CD4-positive, alpha-beta T cell treated with Interleukin-15 for 1 hour (primary cell): ENCODE data around the gene ZNF697.
"Not testable (repeated sequence)": the region's sequence is repeated elsewhere in the genome, so short reads cannot be mapped to it uniquely, and the experiment has no call there.

ENCODE experiments used
- DNase-seq: peaks from one replicate; pipeline ENCODE4 v3.0.0-alpha.2; 2020

ZNF697 gene

DNA sequence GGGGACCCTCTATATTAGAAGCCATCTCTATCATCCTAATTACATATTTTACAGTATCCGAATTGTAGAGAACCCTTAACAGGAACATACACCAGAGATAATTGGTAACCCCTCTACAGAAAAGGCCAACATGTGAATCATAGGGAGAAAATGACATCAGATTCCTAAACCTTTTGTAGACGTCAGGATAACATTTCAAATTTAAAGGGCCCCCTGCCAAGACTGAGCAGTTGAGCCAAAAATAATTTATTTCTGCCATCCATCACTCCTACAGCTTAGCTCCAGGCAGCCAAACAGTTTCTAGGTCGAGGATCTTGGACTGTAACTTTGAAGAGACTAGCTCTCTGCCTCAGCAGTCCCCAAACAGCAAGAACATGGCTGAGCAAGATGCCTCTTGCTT is 21.2 kb downstream of the ZNF697 start:
- no peak for DNase-seq

DNA sequence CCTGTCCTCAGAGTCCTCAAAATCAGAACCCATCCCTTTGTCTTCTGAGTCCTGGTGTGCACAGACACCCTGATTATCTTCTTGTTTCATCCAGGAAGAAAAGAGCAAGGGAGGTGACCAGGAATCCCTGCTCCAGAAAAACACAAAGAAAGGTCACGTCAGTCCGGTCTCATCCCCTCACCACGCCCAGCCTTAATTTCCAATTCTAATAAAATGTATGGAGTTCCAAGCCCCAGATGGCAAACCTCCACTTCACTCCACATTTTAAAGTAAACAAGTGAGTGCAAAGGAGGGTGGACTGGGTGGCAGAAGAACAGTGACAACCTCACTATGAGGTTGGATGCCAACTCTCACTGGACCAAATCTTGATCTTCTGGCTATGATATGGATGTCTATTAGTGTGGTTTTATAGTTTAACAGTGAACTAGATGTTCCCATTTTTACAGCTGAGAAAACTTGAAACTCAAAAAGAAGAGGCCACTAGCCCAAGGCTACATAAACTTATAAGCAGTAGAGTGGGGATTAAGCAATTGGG is 22.0 kb downstream of the ZNF697 start:
- DNase-seq: no peak

DNA sequence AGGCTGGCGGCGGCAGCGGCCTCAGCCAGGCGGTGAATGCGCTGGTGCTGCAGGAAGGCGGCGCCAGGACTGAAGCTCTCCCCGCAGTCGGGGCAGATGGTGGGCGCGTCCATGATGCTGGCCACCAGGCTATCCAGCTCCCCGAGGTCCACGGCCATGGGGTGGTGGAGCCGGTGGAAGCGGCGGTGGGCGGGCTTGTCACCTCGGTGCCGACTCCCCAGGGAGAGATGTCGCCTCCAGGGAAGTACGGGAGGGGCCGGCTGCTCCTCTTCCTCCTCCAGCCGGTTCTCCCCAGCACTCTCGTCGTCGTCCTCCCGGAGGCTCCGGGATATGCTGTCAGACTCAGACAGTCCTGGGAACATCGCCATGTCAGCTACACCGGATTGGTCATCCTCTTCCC is 24.4 kb downstream of the ZNF697 start:
- no peak for DNase-seq

DNA sequence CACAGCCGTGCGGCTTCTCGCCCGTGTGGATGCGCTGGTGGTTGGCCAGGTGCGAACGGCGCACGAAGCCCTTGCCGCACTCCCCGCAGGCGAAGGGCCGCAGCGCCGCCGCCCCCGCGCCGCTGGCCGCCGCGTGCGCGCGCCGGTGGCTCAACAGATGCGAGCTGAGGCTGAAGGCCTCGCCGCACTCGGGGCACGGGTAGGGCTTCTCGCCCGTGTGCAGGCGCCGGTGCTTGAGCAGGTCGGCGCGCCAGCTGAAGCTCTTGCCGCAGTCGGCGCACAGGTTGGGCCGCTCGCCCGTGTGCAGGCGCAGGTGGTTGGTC is 24.9 kb downstream of the ZNF697 start:
- DNase-seq: no peak

DNA sequence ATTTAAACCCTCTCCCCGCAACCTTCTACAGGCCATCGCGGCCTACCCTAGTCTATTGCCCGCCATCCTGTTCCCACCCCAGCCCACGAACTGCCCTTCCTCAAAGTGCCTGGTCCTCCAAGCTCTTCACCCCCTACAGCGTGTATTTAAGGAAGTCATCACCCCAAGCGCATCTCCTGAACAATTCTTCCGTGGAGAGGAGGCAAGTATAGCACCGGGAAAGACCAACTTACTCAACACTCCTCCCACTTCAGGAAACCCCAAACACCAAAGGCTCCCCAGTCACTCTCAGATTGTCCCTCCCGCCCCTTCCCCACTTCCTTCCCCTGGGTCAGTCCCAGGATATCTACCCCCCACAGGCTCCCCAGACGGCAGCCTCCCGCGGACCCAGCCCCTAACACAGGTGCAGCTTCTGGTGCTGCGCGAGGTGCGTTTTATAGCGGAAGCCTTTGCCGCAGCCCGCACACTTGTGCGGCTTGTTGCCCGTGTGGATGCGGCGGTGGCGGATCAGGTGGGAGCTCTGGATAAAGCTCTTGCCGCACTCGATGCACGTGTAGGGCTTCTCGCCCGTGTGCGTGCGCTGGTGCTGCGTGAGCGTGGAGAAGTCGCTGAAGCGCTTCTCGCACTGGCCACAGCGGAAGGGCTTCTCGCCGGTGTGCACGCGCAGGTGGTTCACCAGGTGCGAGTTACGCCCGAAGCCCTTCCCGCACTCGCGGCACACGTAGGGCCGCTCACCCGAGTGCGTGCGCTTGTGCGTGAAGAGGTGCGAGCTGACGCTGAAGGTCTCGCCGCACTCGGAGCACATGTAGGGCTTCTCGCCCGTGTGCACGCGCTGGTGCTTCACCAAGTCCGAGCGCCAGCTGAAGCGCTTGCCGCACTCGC is 25.5 kb downstream of the ZNF697 start:
- no peak for DNase-seq

DNA sequence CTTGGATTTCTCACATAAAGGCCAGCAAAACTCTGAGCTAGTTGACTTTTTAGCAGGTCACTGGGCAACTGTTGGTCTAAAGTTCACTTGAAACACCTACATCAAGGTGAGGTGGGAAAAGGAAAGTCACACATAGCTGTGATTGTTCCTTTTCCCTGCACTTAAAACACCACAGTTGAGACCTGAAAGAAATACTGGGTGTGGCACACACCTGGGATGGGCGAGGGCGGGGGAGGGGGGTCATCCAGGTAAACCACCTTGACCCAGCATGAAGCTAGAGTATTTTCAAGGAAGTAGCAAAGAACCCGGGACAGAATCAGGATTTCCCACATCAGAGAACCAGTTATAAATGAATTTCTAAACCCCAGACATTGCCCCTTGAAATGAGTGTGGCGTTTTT is 26.4 kb downstream of the ZNF697 start:
- DNase-seq: no peak

DNA sequence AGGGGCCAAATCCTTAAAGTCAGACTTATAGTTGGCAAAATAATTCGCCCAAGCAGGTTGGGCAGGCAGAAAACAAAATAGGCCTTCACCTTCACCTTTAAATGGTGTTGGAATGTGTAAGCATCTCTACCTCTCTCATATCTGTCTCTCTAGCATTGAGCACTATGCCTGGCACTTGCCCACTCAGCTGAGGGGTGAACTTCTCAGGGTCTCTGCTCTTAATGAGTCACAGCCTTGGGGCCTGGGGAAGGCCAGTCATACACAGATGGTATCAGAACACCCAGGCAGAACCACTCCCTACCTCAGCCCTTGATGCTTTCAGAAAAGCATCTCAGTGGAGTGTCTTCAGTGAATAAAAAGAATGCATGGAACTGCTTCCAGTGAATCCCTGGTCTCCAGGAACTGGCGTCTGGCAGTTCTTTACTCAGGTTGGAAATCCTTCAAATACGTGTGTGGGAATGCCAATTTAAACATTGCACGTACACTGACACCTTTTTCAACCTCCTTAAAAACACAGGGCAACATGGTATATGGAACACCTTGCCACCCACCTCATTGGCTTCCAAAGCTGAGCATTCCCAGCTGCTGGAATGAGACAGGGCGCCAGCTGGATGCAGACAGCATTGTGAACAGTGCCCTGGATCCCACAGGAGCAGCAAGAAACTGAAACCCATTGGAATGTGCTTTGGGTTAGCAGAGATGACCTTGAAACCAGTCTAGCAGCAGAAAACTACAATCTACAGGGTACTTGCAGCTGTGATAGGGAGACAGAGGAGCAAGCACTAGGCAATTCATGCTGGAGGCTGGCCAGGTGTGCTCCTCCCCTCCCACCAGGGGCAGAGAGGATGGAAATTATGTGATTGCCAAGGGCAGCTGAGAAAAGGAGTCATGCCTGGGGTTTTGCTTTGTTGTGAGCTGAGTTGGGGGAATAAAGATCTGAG is 30.0 kb downstream of the ZNF697 start:
- no peak for DNase-seq

DNA sequence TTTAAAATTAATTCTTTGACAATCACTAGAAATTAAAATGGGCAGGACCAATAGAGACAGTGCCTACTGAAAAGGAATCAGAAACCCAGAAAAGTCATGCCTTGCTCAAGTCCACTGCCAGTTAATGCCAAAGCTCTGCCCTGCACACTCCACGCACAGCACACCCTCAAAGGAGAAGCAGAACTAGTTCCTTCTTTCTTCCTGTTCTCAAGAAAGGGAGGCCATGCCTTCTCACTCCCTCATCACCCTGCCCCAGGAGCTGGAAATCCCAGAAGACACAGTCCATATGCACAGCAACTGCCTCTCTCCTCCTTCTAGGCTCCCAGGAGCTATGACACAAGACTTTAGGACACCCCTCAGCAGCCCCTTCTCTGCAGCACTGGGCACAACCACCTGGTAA is 31.3 kb downstream of the ZNF697 start:
- DNase-seq: not testable (repeated sequence)

DNA sequence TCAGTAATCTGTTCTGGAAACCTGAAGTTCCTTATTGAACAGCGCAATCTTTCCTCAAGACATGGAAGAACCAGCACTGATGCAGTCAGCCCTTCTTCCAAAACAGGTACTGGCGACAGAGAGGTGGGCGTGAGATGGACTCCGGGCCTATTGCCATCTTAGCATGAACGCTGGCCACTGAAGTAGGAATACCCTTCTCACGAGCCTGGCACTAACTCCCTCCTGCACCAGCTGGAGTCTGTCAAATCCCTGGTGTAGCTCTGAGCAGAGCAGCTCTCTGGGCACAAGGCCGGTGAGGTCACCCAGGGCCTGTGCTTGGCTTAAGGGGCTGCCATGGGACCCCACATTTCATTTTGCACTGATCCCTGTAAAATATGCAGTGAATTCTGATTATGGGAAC is 33.0 kb downstream of the ZNF697 start:
- not testable (repeated sequence) for DNase-seq

DNA sequence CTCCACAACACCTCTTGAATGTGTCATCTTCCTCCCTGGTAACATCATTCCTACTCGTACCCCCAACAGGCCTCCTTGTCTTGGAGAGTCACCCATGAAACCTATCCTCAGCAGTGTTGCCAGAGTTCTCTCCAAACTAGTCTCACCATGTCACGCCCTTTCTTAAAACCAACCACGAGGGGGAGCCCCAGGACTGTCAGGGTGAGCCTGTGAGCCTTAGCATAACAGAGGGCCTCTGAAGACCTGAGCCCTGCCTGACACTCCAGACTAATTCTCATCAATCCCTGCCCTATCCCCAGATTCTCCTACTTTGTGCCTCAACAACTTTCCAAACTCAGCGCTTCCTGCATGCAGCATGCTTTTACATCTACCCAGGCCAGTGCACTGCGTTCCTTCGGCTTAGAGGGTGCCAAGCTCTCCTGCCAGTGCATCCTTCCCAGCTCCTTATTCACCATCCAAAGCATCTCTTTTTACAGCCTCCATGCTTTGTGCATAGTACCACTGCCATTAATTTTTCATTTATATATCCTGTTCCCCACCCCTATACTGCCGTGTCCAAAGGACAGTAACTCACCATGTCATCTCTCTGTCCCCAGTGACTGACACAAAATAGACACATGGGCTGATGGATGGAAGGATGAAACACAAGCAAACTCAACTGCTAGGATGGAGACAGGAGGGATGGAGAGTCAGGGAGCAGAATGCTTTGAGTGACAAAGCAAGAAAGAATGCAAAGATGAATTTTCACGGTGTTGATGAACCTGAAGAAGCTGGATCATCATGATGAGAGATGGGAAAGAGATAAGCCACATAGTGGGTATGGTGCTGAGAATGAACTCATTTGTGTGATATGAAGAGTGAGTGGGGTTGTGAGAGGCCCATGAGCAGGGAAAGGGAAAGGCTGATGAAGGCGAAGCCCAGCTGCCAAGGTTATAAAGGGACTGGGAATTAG is 34.0 kb downstream of the ZNF697 start:
- peak; percentile 63 for DNase-seq

DNA sequence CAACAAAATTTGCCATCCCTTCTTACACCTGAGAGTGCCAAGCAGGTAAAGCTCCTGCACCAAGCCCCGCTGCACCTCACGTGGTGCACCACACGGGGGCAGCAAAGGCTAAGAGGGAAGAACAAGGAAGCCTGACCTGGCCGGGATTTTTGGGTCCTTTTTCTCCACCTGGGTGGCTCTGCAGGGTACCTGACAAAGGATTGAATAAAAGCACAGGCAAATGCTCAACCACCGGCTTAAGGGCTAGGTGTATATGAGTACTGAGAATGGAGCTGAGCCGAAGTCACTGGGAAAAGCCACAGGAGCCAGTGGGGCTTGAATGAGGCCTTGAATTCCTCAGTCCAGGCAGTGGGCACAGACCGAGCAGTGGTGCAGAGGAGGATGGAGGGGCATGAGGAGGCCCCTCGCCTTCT is 36.4 kb downstream of the ZNF697 start:
- DNase-seq: peak; percentile 30

DNA sequence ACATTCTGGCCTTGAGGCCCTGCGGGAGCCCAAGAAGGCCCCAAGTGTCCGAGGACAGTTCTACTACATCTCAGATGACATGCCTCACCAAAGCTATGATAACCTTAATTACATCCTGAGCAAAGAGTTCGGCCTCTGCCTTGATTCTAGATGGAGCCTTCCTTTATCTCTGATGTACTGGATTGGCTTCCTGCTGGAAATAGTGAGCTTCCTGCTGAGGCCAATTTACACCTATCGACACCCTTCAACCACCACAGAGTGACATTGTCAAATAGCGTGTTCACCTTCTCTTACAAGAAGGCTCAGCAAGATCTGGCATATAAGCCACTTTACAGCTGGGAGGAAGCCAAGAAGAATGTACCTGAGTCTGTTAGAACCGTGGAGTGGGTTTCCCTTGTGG is 39.2 kb downstream of the ZNF697 start:
- not testable (repeated sequence) for DNase-seq

DNA sequence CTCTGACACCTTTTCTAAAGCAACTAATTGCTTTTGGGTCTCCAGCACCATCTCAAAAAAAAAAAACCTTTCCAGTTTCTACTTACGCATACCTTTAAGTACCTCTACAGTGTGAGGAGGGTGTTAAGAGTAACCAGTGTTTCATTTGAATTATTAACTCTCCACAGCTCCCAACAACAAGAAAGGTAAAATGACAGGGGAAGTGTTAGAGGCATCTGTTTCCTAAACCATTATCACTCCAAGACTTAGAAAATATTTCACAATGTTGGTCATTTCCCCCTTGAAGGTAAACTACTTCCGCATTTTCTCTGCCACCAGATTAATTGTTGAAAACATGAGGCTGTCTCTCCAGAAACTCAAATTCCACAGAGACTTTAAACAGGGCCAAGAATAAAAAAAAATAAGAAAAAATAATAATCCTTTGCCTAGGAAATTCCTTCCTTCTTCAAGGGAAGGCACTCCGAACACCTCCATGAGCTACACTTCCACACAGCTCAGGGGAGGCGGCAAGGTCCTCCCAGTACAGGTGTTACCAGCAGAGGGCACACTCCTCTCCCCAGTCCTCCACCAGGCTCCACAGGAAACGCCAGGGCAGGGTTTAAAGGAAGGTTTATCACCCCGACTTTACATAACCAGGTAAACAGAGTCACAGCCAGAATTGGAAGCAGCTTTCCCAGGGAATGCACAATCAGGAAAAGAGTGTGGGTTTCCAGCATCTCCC is 40.8 kb downstream of the ZNF697 start:
- DNase-seq: not testable (repeated sequence)

DNA sequence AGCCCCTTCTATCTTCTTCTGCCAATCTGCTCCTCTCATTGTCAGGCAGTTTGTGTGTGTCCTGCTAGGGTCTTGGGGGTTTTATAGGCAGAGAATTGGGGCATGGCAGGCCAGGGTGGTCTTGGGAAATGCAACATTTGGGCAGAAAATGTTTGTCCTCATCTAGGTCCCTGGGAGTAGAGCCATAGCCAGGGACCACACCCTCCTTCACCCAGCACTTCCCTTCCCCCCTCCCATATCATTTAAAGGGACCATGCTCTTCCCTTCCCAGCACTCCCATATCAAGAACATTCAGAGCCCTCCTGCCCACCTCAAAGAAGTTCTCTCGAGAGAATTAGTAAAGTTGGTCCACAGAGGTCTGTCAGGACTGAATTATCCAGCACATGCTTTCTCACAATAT is 41.7 kb downstream of the ZNF697 start:
- DNase-seq: no peak

DNA sequence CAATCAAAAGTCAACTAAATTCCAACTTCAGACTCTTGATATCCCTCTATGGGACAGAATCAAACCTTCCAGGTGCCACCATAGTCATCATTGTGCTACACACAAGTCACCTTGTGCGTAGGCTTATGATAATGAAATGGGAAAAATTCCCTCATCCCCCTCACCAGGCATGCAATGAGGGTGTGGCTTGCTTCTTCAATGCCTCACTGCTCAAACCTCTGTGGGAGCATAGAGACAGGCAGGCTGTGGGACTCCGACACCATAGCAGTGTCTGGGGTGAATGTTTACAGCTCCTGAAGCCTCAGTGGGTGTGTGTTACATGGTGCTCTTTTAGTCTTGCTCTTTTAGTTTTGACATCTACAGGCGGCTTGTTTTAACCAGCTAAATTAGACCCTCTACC is 42.4 kb downstream of the ZNF697 start:
- no peak for DNase-seq

DNA sequence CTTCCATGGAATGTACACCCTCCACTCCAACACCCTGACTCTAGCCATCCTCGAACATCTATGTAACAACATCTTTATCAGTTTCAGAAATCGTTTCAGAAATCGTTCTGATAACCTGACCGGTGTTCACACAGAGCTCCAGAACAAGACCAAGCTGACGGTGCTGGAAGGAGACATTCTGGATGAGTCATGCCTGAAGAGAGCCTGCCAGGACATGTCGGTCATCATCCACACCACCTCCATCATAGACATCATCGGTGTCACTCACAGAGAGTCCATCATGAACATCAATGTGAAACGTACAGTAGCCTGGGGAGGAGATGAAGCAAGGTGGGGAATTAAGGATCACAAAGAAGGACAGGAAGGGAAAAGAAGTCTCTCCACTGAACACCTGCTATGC is 43.0 kb downstream of the ZNF697 start:
- not testable (repeated sequence) for DNase-seq

DNA sequence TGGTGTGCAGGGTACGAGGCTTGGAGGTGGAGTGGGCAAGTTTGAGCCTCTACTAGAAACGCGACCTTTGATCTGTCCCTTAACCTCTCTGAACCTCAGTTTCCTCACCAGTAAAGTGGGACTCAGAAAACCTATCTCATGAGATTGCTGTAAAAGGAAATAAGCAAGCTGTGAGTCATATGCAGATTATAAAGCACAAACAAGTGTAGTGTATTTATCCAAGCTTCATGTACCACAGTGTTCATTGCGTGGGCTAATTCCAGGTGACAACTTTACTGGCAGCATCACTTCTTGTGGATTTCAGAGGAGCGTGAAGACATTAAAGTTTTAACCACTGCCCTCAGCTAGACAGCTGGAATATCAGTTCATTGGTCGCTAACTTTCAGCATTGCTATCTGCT is 44.4 kb downstream of the ZNF697 start:
- DNase-seq: no peak

DNA sequence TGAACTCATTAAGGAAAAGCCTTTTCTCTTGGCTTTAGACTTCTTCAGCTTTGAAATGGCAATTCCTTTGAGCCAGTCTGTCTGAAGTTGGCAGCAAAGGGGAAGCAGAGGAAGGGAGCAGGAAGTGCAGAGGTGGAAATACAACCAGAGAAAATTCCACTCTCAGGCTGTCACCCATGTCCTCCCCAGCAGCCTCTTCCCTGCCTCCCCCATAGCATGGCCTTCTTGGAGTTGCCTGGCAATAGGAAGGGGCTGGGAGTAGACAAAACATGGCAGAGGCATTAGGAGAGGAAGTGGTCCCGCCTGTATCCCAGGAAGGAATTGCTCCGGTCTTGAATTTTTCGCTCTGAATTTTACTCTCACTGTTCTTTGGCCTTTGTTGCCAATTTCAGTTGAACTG is 44.8 kb downstream of the ZNF697 start:
- not testable (repeated sequence) for DNase-seq

DNA sequence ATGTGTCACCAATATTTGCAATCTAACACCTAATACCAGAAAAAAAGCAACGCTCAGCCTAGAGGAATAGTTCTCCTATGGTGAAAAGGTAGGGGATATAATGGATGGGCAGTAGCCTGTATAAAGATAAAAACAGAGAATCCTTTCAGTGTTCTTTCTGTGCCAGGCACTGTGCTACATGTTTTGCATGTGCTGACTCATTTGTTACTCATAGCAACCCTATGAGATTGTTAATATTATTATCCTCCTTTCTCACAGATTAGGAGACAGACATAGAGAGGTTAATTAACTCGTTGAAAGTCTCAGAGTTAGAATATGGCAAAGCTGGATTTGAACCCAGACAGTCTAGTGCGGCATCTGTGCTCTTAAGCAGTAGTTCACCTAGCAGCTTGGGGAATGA is 45.3 kb downstream of the ZNF697 start:
- not testable (repeated sequence) for DNase-seq

DNA sequence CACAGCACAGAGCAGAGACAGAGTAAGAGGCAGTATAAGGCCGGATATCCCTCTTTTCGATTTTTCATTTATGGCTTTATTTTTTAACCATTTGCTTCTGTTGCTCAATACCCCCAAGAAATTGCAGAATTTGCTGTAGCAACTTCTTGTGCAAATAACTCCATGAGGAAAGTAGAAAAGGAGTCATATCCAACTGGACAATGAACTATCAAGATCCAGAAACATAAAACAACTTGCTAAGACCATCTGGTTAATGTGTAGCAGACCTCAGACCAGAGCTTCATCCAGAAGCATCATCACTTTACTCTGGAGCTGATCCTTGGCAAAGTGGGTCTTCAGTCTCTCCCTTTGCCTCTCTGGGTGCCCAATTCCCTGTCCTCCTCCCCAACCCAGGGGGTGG is 45.9 kb downstream of the ZNF697 start:
- no peak for DNase-seq

DNA sequence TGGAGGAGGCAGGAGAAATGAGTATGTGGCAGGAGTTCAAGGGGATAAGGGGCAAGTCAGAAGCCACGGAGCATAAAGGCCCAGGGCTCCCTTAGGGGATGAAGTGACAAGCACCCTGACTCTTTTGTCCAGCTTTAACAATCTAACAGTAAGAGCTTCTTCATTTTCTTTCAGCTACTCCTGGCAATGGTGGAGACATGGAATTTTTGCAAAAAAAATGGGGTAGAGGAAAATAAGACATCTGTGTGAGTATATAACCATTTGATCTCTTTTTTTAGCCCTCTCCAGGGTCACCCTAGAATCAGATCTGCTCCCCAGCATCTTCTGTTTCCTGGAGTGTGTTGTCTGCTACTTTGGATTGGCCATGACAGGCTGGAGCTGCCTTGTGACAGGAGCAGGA is 47.1 kb downstream of the ZNF697 start:
- no peak for DNase-seq

DNA sequence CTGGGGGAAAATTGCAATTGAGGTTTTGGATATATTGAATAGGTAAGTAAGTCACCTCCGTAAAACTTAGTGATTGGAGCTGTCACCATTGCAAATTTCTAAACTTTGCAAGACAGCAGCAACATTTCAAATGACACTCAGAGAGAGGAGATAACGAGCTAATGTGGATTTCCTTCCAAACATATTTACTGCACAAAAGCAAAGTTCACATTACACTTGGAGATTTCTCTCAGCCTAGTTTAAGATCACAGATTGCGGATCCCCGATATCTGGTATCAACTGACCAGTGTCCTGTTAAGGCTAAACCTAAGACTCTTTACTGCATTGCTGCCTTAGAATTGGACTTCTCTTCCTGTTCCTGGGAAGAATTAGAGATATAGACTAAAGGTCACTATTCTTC is 47.5 kb downstream of the ZNF697 start:
- DNase-seq: no peak
